ENCODE measurements around the gene ZNF526. TPM values are rescaled to one million over a fixed set of nuclear protein-coding genes. Genes with fewer than 3 reads are reported as not detected.

ZNF526 gene
- total and polyA plus RNA-seq, 8 donors = 2.4 to 7.5 (median 5.6) TPM

GRCh38 chr19:42268704-42269477, 48.8 kb downstream of the ZNF526 start, which contains the start of gene CIC:
CIC (plus strand) TSS chr19:42269252; CDS start chr19:42271784, 2,532 bp downstream.
- WGBS, 2 donors = 1% methylated on average over 51 to 52 of the region's 52 CpGs
- peaks cover 0 to 18% (median 8%) of the 10 kb centered on the region in 3 donors for H3K36me3 ChIP-seq
- no peaks in the 10 kb centered on the region for H3K9me3 ChIP-seq
- peak; percentile 98 for FAIRE-seq
- peak within 1 kb of the TSS; percentile 30 to 57 (median 46) for H3K4me3 ChIP-seq
- no peaks in the 10 kb centered on the region for H3K27me3 ChIP-seq
- intact Hi-C loops (cut with DNase I) = no loop called here
- no peak for TF ChIP-seq CTCF (IDR thresholded peaks at IDR 0.05)
- peak; percentile 98 to 100 (median 100) for DNase-seq
- peak; percentile 75 to 86 (median 82) for ATAC-seq
- peak within 1 kb of the TSS; percentile 100 for H3K27ac ChIP-seq
- H3K4me1 ChIP-seq = peaks cover 0 to 10% (median 8%) of the 10 kb centered on the region in 3 donors

GRCh38 chr19:42269478-42270345, 49.6 kb downstream of the ZNF526 start:
- intact Hi-C loops (cut with DNase I) = no loop called here
- Histone ChIP-seq H3K4me3 (peak overlapping the region; percentile 5 to 57 (median 42)), H3K4me1 (peaks cover 0 to 14% (median 8%) of the 10 kb centered on the region in 3 donors), H3K36me3 (peaks cover 0 to 26% (median 13%) of the 10 kb centered on the region in 3 donors), H3K27me3 (no peaks in the 10 kb centered on the region), H3K27ac (peak overlapping the region; percentile 73 to 91 (median 82)), H3K9me3 (no peaks in the 10 kb centered on the region)
- TF ChIP-seq CTCF (IDR thresholded peaks at IDR 0.05) = no peak
- FAIRE-seq = no peak
- WGBS, 2 donors = 23 to 34% methylated on average over 10 of the region's 10 CpGs
- DNase-seq = peak in 5 of 6 donors; percentile 46 to 76 (median 61)
- ATAC-seq = no peak

- peak overlapping the region; percentile 73 to 91 (median 82) for H3K27ac ChIP-seq
- peak; percentile 45 to 81 (median 67) for DNase-seq
- peaks cover 0 to 29% (median 15%) of the 10 kb centered on the region in 3 donors for H3K36me3 ChIP-seq
- peaks cover 1 to 18% (median 8%) of the 10 kb centered on the region in 3 donors for H3K4me1 ChIP-seq
- H3K27me3 ChIP-seq = no peaks in the 10 kb centered on the region
- TF ChIP-seq CTCF (IDR thresholded peaks at IDR 0.05) = no peak
- FAIRE-seq = no peak
- H3K9me3 ChIP-seq = no peaks in the 10 kb centered on the region
- intact Hi-C loops (cut with DNase I) = no loop called here
- peak in 1 of 4 donors; percentile 5 for ATAC-seq
- peak overlapping the region in 3 of 4 donors; percentile 32 to 57 (median 51) for H3K4me3 ChIP-seq
- 5 to 10% methylated on average over 17 to 18 of the region's 18 CpGs for WGBS, 2 donors
These were observed 50.4 kb downstream of the ZNF526 start for GRCh38 chr19:42270346-42271044.

- Histone ChIP-seq H3K27ac (peak overlapping the region; percentile 73 to 91 (median 82)), H3K4me3 (peak overlapping the region in 2 of 4 donors; percentile 51 to 57), H3K36me3 (peaks cover 0 to 29% (median 15%) of the 10 kb centered on the region in 3 donors), H3K4me1 (peaks cover 7 to 22% (median 8%) of the 10 kb centered on the region in 3 donors), H3K9me3 (no peaks in the 10 kb centered on the region), H3K27me3 (no peaks in the 10 kb centered on the region)
- intact Hi-C loops (cut with DNase I) = no loop called here
- FAIRE-seq (no peak), ATAC-seq (no peak), DNase-seq (peak in 1 of 6 donors; percentile 25)
- WGBS, 2 donors = 33% methylated on average over 3 of the region's 3 CpGs
- no peak for TF ChIP-seq CTCF (IDR thresholded peaks at IDR 0.05)
These were observed 50.9 kb downstream of the ZNF526 start for GRCh38 chr19:42271045-42271419.
